K562 (cell line): ENCODE data around the gene BAK1. TPM values are rescaled to one million over a fixed set of nuclear protein-coding genes. Genes with fewer than 3 reads are reported as not detected.

ENCODE experiments used
- ATAC-seq: fragments of 200-7000 bp; cut with Tn5 transposase; 3 replicates; pipeline ENCODE4 v1.9.1; 2020; ENCODE audit warnings: moderate library complexity
- BruUV-seq: library from RNA; stranded (reverse); fragments of 400-500 nt; replicated peaks from 2 replicates; lab custom pipeline; 2021; lab: Mats Ljungman, UMichigan
- CTCF ChIA-PET: fragments of 300-600 bp; formaldehyde crosslinking; extraction: SDS; loops from one replicate; lab custom pipeline; 2021; ENCODE audit warnings: low intra/inter-chr PET ratio; lab: Yijun Ruan, JAX
- POLR2A ChIA-PET: fragments of 300-600, 350-650 bp; sonication (Branson Sonifier 250); formaldehyde crosslinking; extraction: SDS; loops from one replicate; lab custom pipeline; 2021; ENCODE audit warnings: antibody characterized with exemption, inconsistent platforms; lab: Yijun Ruan, JAX
- DNase-seq, 4 experiments: peaks; one replicate each; pipeline versions ENCODE4 v3.0.0 to v3.0.0-alpha.2; 2011 to 2018; ENCODE audit warnings: low spot score in 3 of 4, mixed read lengths in 3 of 4; ENCODE audit errors: extremely low read depth in 1 of 4
- FAIRE-seq: peaks from 2 replicates; lab custom pipeline; 2011; peaks lifted over from hg19 to GRCh38; lab: Jason Lieb, UNC
- H2AFZ ChIP-seq: 2 replicates; pipeline ENCODE4 v1.6.0; 2011; ENCODE audit warnings: low read depth, low read length, control low read depth, inconsistent platforms
- H3K27ac ChIP-seq: fragments of 200-600 bp; 3 replicates; pipeline ENCODE4 v1.8.0; 2011; ENCODE audit warnings: low read depth, mild to moderate bottlenecking, control low read depth, inconsistent platforms, low read length, moderate library complexity, mixed read lengths; ENCODE audit errors: extremely low read depth
- H3K27me3 ChIP-seq, 2 experiments: fragments of 300-600 bp in 1 of 2; 2 replicates in 1 of 2; 3 replicates in 1 of 2; pipeline versions ENCODE4 v1.6.0 to v1.8.0; 2011; ENCODE audit warnings: inconsistent platforms in 2 of 2, low read length in 2 of 2, mild to moderate bottlenecking in 1 of 2, mixed read lengths in 1 of 2, moderate library complexity in 1 of 2; ENCODE audit not compliant: control insufficient read depth in 2 of 2, insufficient read depth in 2 of 2
- H3K36me3 ChIP-seq: fragments of 300-600 bp; 3 replicates; pipeline ENCODE4 v1.8.0; 2011; ENCODE audit warnings: mild to moderate bottlenecking, low read length, inconsistent platforms; ENCODE audit not compliant: control insufficient read depth, insufficient read depth
- H3K4me1 ChIP-seq, 2 experiments: fragments of 200-600 bp in 1 of 2; replicated peaks in 1 of 2; 2 replicates in 1 of 2; 3 replicates in 1 of 2; pipeline versions ENCODE4 v1.5.1 to v1.8.0; 2011; ENCODE audit warnings: inconsistent platforms in 2 of 2, low read length in 2 of 2, mild to moderate bottlenecking in 1 of 2, mixed read lengths in 1 of 2, moderate library complexity in 1 of 2; ENCODE audit not compliant: control insufficient read depth in 2 of 2, insufficient read depth in 2 of 2
- H3K4me2 ChIP-seq: 2 replicates; pipeline ENCODE4 v1.6.1; 2011; ENCODE audit warnings: low read length, control low read depth, inconsistent platforms, mixed read lengths; ENCODE audit not compliant: insufficient read depth
- H3K4me3 ChIP-seq: fragments of 200-600 bp; sonication (generic), shearing (Covaris generic); 2 replicates; pipeline ENCODE4 v1.5.1; 2016; ENCODE audit warnings: control low read depth, inconsistent platforms
- H3K79me2 ChIP-seq: fragments of 200-600 bp; 3 replicates; pipeline ENCODE4 v1.8.0; 2011; ENCODE audit warnings: low read length, inconsistent platforms; ENCODE audit not compliant: control insufficient read depth, insufficient read depth
- H3K9ac ChIP-seq, 2 experiments: 2 replicates each; pipeline versions ENCODE4 v1.6.0 to v1.6.1; 2011; ENCODE audit warnings: low read depth in 2 of 2, low read length in 2 of 2, control low read depth in 1 of 2, inconsistent platforms in 1 of 2, mild to moderate bottlenecking in 1 of 2, mixed read lengths in 1 of 2; ENCODE audit not compliant: insufficient read depth in 1 of 2
- H3K9me1 ChIP-seq: one replicate; pipeline ENCODE4 v1.6.0; 2011; ENCODE audit warnings: inconsistent platforms, mild to moderate bottlenecking, low read length, moderate library complexity; ENCODE audit not compliant: control insufficient read depth, insufficient read depth
- H3K9me3 ChIP-seq: replicated peaks from 2 replicates; pipeline ENCODE4 v1.5.1; 2011; ENCODE audit warnings: low read depth, low read length, inconsistent platforms; ENCODE audit not compliant: control insufficient read depth, insufficient read depth
- H4K20me1 ChIP-seq: replicated peaks from 2 replicates; pipeline ENCODE4 v1.6.1; 2011; ENCODE audit warnings: low read length, inconsistent platforms, mixed read lengths; ENCODE audit not compliant: control insufficient read depth, insufficient read depth
- GATAD2A ChIP-seq: fragments of 450-650 bp; IDR thresholded peaks from 2 replicates; pipeline ENCODE4 v1.6.1; 2017
- LARP7 ChIP-seq: fragments of 450-650 bp; IDR thresholded peaks from 2 replicates; pipeline ENCODE4 v1.6.1; 2016
- RAD51 ChIP-seq: fragments of 450-650 bp; IDR thresholded peaks from 2 replicates; pipeline ENCODE4 v1.7.1; 2016; ENCODE audit warnings: low read depth, mild to moderate bottlenecking, borderline replicate concordance
- THRAP3 ChIP-seq: fragments of 450-650 bp; IDR thresholded peaks from 2 replicates; pipeline ENCODE4 v1.6.1; 2016; ENCODE audit warnings: mild to moderate bottlenecking, inconsistent platforms, borderline replicate concordance
- ZBTB40 ChIP-seq, 2 experiments: fragments of 450-650 bp in 1 of 2; sonication (generic) in 1 of 2; formaldehyde crosslinking in 1 of 2; IDR thresholded peaks; 2 replicates each; pipeline versions ENCODE4 v1.7.1 to v1.9.0; 2016 to 2022; ENCODE audit warnings: inconsistent platforms in 1 of 2, mild to moderate bottlenecking in 1 of 2, missing genetic modification reagents in 1 of 2
- ZFP91 ChIP-seq: sonication (generic); formaldehyde crosslinking; IDR thresholded peaks from 2 replicates; pipeline ENCODE4 v1.8.0; 2022; ENCODE audit warnings: mild to moderate bottlenecking, missing genetic modification reagents
- ZNF217 ChIP-seq: sonication (generic); formaldehyde crosslinking; IDR thresholded peaks from 2 replicates; pipeline ENCODE4 v1.8.0; 2022; ENCODE audit warnings: mild to moderate bottlenecking, missing genetic modification reagents
- ZSCAN29 ChIP-seq: fragments of 450-650 bp; IDR thresholded peaks from 2 replicates; pipeline ENCODE4 v1.6.1; 2017
- WGBS: fragments of 100-300 bp; shearing (Covaris generic); methylation state at CpG from one replicate; pipeline ENCODE4 v1.1.6; 2016; ENCODE audit warnings: low coverage, mixed read lengths; ENCODE audit not compliant: insufficient coverage; ENCODE audit errors: missing lambda C conversion rate; 5-methylcytosine and 5-hydroxymethylcytosine counted together
- in situ Hi-C: fragments of 300-500 bp; cut with MboI; formaldehyde crosslinking; loops from 4 replicates; pipeline ENCODE4 v1.15.0; 2018; ENCODE audit warnings: inconsistent platforms, mixed read lengths
- intact Hi-C: fragments of 100-400 bp; cut with micrococcal nuclease; formaldehyde crosslinking; loops from 2 replicates; pipeline ENCODE4 v1.14.2; 2022
- polyA plus RNA-seq, 8 experiments: library from polyadenylated mRNA; depleted of rRNA in 4 of 8; stranded (reverse) in 5 of 8; unstranded in 3 of 8; fragments of >200 nt; fragmentation: Nextera tagmentation in 2 of 8; fragmentation: Illumina TruSeq in 1 of 8; extraction: Ambion mirVana in 2 of 8; extraction: Trizol in 1 of 8; gene quantifications; 2 replicates each; pipeline versions ENCODE4 v1.2.1 to v1.2.3, GENCODE V29; 2011 to 2014; ENCODE audit warnings: inconsistent platforms in 1 of 8, missing spikeins in 1 of 8
- total RNA-seq, 7 experiments: library from RNA; depleted of rRNA in 6 of 7; stranded (reverse); fragments of >200 nt in 6 of 7; fragmentation: Illumina TruSeq in 2 of 7; extraction: Trizol in 2 of 7; gene quantifications; 2 replicates each; pipeline versions ENCODE4 v1.2.1 to v1.2.3, GENCODE V29; 2011 to 2021; ENCODE audit warnings: low replicate concordance in 1 of 7
- TF ChIP-seq, protein P1 (sequence below): fragments of 250-450 bp; sonication (Bioruptor Pico); IDR thresholded peaks from 2 replicates; pipeline ENCODE4 v1.4.0; 2020; ENCODE audit warnings: mild to moderate bottlenecking, moderate library complexity
- TF ChIP-seq, protein P2 (sequence below): sonication (generic); formaldehyde crosslinking; IDR thresholded peaks from 2 replicates; pipeline ENCODE4 v1.9.0; 2022; ENCODE audit warnings: mild to moderate bottlenecking, missing genetic modification reagents

BAK1 gene
- total and polyA plus RNA-seq, 9 of the 15 experiments (the other 6 are each of a cell fraction or from before 2014, with no cell fraction given) = 5.4 to 30.7 (median 18.9) TPM

DNA sequence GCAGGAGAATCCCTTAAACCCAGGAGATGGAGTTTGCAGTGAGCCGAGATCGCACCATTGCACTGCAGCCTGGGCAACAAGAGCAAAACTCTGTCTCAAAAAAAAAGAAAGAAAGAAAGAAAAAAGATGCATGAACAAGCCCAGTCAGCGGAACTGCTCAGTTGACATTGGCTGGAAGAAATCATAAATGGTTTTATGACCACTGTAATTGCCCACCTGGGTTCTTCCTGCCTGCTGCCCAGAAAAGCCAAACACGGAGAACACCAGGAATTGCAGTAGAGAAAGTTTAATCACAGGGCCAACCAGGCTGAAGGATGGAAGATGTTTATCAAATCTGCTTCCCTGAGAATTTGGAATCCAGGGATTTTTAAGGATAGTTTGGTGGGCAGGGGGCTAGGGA is 22.7 kb downstream of the BAK1 start:
- DNase-seq = no peak
- ChIA-PET CTCF (no interaction called here), POLR2A (interaction anchor here (0.7 kb wide), 1 partner anchor 13 kb away, joined by 6 read pairs; no protein-coding TSS in a partner anchor)
- Histone ChIP-seq H3K27ac (no peak overlapping the region), H3K27me3 (peaks cover 0 to 2% of the 10 kb centered on the region in 2 experiments; a peak in 1 of 5 replicates), H3K9me3 (no peaks in the 10 kb centered on the region), H4K20me1 (no peaks in the 10 kb centered on the region), H3K4me3 (no peak overlapping the region), H3K4me1 (peaks cover 0 to 5% of the 10 kb centered on the region in 2 experiments; a peak in 3 of 5 replicates), H3K4me2 (no peak overlapping the region), H3K9me1 (no peaks in the 10 kb centered on the region), H3K79me2 (no peaks in the 10 kb centered on the region), H2AFZ (no peak overlapping the region), H3K36me3 (no peaks in the 10 kb centered on the region), H3K9ac (no peak overlapping the region)
- BruUV-seq = no TSS peak
- in situ Hi-C loops (no loop called here), intact Hi-C loops (no loop called here)
- WGBS = 36% methylated on average over 4 of the region's 4 CpGs
- no peak for ATAC-seq
- FAIRE-seq = no peak
- TF ChIP-seq RAD51 = no peak
- no peak for TF ChIP-seq LARP7
- TF ChIP-seq GATAD2A = no peak
- TF ChIP-seq, protein P1, sequence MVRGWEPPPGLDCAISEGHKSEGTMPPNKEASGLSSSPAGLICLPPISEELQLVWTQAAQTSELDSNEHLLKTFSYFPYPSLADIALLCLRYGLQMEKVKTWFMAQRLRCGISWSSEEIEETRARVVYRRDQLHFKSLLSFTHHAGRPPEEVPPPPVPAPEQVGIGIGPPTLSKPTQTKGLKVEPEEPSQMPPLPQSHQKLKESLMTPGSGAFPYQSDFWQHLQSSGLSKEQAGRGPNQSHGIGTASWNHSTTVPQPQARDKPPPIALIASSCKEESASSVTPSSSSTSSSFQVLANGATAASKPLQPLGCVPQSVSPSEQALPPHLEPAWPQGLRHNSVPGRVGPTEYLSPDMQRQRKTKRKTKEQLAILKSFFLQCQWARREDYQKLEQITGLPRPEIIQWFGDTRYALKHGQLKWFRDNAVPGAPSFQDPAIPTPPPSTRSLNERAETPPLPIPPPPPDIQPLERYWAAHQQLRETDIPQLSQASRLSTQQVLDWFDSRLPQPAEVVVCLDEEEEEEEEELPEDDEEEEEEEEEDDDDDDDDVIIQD (CRISPR knock-in tag) = no peak
- TF ChIP-seq, protein P2, sequence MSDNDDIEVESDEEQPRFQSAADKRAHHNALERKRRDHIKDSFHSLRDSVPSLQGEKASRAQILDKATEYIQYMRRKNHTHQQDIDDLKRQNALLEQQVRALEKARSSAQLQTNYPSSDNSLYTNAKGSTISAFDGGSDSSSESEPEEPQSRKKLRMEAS = no peak
- TF ChIP-seq ZNF217 (CRISPR knock-in tag) = no peak
- TF ChIP-seq THRAP3 = no peak
- no peak for TF ChIP-seq ZFP91 (CRISPR knock-in tag)
- no peak for TF ChIP-seq ZSCAN29
- no peak for TF ChIP-seq ZBTB40 (IDR thresholded peaks at IDR 0.05)
- TF ChIP-seq ZBTB40 (CRISPR knock-in tag; IDR thresholded peaks at IDR 0.05) = no peak
